ENCODE data around the gene CEP192.
"Not testable (repeated sequence)": the region's sequence is repeated elsewhere in the genome, so short reads cannot be mapped to it uniquely, and the experiment has no call there.

The CEP192 gene, protein sequence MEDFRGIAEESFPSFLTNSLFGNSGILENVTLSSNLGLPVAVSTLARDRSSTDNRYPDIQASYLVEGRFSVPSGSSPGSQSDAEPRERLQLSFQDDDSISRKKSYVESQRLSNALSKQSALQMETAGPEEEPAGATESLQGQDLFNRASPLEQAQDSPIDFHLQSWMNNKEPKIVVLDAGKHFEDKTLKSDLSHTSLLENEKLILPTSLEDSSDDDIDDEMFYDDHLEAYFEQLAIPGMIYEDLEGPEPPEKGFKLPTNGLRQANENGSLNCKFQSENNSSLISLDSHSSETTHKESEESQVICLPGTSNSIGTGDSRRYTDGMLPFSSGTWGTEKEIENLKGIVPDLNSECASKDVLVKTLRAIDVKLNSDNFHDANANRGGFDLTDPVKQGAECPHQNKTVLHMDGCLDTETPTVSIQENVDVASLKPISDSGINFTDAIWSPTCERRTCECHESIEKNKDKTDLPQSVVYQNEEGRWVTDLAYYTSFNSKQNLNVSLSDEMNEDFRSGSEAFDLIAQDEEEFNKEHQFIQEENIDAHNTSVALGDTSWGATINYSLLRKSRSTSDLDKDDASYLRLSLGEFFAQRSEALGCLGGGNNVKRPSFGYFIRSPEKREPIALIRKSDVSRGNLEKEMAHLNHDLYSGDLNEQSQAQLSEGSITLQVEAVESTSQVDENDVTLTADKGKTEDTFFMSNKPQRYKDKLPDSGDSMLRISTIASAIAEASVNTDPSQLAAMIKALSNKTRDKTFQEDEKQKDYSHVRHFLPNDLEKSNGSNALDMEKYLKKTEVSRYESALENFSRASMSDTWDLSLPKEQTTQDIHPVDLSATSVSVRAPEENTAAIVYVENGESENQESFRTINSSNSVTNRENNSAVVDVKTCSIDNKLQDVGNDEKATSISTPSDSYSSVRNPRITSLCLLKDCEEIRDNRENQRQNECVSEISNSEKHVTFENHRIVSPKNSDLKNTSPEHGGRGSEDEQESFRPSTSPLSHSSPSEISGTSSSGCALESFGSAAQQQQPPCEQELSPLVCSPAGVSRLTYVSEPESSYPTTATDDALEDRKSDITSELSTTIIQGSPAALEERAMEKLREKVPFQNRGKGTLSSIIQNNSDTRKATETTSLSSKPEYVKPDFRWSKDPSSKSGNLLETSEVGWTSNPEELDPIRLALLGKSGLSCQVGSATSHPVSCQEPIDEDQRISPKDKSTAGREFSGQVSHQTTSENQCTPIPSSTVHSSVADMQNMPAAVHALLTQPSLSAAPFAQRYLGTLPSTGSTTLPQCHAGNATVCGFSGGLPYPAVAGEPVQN (N-terminal part only)

DNA sequence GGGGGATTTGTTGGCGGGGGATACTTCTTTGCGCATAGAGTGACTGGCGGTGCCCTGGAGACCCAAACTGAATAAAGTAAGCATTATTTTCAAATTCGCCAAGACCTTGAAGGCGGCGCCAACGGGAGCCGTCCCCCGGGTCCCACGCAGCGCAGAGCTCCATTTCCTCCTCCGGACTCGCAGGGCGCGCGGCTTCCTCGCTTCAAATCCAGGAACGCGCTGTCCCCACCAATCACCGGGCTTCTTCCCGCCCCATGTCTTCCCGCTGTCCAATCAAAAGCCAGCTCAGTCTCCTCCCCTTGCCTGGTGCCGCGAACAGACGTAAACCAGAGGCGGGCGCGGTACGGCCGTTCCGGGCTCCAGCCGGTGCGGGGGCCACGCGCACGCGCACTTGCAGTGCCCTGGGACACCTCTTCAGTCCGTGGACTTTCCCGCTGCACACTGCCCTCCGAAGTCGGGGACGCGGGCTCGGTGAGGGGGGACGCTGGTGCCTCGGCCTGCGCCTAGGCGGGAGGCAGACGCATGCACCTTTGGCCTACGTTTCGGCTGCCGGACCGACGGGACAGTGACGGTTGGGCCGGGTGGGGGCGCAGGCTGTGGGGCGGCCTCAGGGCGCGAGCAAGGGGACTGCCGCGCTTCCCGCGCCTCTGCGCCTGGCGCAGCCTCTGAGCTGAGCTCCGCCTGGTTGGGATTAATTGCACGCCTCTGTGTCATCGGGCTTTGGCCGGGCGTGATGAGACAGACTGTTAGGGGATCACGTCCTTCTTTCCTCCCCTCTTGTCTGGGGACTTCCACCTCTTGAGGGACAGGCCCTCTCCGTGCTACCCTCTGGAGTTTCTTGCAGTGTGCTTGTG, at the start of gene CEP192:
Gene CEP192 (plus strand): TSS at position 396 of the 854 bp plus-strand sequence. CDS start 8,063 bp downstream, outside the sequence.
- DNase-seq, result peak; percentile 96

GRCh38 chr18:12943215-12943614, 47.9 kb upstream of the CEP192 start:
- no peak for DNase-seq

- peak; percentile 48 for DNase-seq
Measured at GRCh38 chr18:12944709-12945108, 46.5 kb upstream of the CEP192 start.

DNA sequence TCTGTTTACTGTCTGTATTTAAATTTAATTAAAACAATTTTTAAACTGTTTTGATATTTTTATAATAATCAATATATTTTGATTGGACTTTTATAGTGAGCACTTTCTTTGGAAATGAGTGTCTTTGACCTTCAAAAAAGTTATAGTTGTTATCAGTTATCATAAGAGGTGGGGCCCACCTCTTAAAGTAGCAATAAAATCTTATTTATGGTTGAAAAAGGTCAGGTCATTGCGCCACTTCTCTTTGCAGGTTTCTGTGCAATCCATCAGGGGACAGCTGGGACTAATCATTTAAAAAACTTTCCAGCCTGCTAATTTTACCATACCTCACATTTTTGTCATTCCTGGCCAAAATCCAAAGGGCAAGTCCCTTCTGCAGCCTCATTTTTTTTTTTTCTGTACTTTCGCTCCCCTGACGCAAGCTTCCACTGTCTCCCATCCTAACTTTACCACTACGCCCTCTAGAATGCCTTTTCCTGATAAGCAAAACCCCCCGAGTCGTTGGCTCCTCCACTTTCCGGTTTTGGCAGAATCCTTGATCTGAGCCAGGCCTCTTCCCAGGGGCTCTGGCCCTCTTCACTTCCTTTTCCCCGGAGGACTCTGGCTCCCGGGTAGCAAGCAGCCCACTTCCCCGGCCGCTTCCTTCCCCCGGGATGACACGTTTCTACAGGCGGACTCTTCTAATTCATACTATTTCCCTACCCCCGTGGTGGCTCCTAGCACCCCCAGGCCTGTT, 44.4 kb upstream of the CEP192 start:
- peak; percentile 41 for DNase-seq

- DNase-seq, result peak; percentile 87
Measured at GRCh38 chr18:12947285-12948049, 43.7 kb upstream of the CEP192 start, which contains the start of gene SEH1L. Gene SEH1L, plus strand, starts transcription at chr18:12948011. Its CDS starts 111 bp downstream, at chr18:12948122.

DNA sequence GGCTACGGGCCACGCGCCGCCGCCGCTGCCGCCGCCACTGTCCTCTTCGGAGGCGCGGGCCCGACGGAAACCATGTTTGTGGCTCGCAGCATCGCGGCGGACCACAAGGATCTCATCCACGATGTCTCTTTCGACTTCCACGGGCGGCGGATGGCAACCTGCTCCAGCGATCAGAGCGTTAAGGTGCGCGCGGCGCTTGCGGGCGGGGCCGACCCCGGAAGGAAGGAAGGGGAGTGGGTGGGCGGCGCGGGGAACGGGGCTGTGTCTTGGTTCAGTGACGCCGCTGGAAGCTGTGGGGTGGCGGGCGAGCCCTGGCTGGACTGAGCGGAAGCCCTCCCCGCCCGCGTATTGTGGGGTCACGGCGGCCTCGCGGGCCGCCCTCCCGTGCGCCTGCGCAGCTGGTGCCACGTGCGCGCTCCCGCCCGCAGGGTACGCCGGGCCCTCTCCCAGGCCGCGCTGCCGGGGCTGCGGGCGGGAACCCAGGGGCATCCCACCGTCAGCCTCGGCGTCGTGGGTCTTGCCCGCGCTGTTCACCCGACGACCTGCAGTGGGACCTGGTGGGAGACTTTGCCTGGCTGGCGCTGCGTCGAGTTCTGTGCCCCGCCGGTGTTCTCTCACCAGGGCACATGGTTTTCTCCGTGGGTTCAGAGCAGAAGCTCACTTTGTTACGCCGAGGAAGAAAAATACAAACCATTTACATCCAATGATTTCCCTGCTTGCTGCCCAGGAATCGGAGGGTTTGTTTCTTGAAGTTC, 42.9 kb upstream of the CEP192 start:
- DNase-seq, result peak; percentile 87

- DNase-seq, result no peak
Measured at GRCh38 chr18:12958478-12958877, 32.7 kb upstream of the CEP192 start.

DNA sequence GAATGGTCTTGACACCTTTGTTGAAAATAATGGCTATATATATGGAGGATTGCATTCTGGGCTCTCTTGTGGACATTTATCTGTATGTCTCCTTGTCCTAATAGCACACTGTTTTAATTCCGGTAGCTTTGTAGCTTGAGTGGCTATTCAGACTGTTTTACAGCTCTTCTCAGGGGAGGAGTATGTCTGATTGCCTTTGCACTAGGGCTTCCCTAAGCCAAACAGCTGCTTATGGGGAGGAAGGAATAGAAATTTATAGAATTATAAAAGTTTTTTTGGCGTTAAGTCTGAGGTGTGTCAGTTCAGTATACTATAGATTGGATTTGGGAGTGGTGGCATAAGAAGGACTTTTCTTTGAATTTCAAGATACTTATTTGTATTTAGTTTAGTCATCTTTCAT, 30.8 kb upstream of the CEP192 start:
- no peak for DNase-seq

- DNase-seq, result peak; percentile 12
Measured at GRCh38 chr18:12960853-12961397, 30.2 kb upstream of the CEP192 start.

- DNase-seq, result no peak
Measured at GRCh38 chr18:12963069-12963468, 28.1 kb upstream of the CEP192 start.

- DNase-seq, result no peak
Measured at GRCh38 chr18:12968115-12968514, 23.0 kb upstream of the CEP192 start.

GRCh38 chr18:12968619-12969018, 22.5 kb upstream of the CEP192 start:
- no peak for DNase-seq

DNA sequence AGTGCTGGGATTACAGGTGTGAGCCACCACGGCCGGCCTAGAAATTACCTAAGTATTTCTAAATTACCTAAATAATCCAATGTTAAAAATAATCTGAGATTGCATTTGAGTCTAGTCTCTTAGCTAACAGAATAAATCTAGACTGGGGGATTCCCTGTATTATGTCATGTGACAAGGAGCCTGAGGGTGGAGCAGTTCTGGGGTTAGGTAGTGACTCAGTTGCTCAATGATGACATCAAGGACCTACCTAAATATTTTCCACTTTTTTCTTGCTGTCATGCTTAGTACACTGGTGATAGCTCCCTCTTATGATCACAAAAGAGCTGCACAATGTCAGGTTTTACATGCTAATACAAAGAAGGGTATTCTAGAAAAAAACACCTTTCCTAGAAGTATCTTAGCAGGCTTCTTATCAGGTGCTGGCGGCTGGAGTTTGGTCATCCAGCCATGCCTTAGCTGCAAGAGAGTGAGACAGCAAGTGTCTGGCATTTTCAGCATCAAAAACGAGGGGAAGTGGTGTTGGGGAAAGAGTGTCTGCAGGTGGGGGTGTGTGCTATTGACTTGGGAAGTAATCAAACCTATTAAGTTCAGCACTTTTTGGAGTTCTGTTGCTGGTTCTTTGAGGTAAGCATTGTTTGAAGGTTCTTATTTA, 17.5 kb upstream of the CEP192 start:
- no peak for DNase-seq

GRCh38 chr18:12975488-12975887, 15.7 kb upstream of the CEP192 start:
- no peak for DNase-seq

DNA sequence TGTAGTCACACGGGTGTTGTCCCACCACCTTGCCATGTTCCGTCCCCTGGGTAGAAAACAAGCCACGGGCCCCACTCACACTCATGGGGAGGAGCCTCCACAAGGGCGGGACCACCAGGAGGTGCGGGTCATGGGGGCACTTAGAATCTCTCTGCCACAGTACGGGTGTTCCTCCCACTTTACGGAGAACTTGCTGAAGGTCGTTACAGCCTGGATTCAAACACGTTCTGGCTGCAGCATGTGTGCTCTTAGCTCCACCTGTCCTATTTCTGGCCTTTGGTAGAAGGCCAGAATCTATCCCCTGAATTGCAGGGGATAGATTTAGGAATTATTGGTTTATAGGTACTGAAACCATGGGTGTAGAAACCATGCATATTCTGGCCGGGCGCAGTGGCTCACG, 14.9 kb upstream of the CEP192 start:
- DNase-seq, result no peak

- DNase-seq, result not testable (repeated sequence)
Measured at GRCh38 chr18:12980065-12980464, 11.1 kb upstream of the CEP192 start.

- no peak for DNase-seq
Measured at GRCh38 chr18:12989397-12990122, 1.6 kb upstream of the CEP192 start.

GRCh38 chr18:12990123-12990475, 1.1 kb upstream of the CEP192 start:
- DNase-seq, result no peak

All from NCI-H1092 treated with DMSO at 0.1 percent for 48 hours (cell line).